GM21390 (cell line): ENCODE measurements around the gene STIM1.
"Not testable (repeated sequence)": the region's sequence is repeated elsewhere in the genome, so short reads cannot be mapped to it uniquely, and the experiment has no call there.

Experiments used
- ATAC-seq: cut with Tn5 transposase; IDR thresholded peaks from one replicate; pipeline ENCODE4 v1.9.1; 2021; ENCODE audit not compliant: unreplicated experiment

The STIM1 gene

GRCh38 chr11:4094348-4095291 lies 239.2 kb downstream of the STIM1 start, which contains the start of gene RRM1:
Gene RRM1 (plus strand): TSS chr11:4094799. CDS start chr11:4095013, 214 bp downstream.
- peak; percentile 95 for ATAC-seq

- ATAC-seq, result no peak
Measured at GRCh38 chr11:4095509-4096230, 240.2 kb downstream of the STIM1 start.

GRCh38 chr11:4098026-4098621 lies 242.7 kb downstream of the STIM1 start:
- no peak for ATAC-seq

GRCh38 chr11:4102711-4103110 lies 247.2 kb downstream of the STIM1 start:
- no peak for ATAC-seq

GRCh38 chr11:4103269-4103668 lies 247.8 kb downstream of the STIM1 start:
- no peak for ATAC-seq

GRCh38 chr11:4105916-4106315 lies 250.5 kb downstream of the STIM1 start:
- no peak for ATAC-seq

GRCh38 chr11:4111834-4112233 lies 256.4 kb downstream of the STIM1 start:
- no peak for ATAC-seq

- no peak for ATAC-seq
Measured at GRCh38 chr11:4115128-4115527, 259.7 kb downstream of the STIM1 start.

- ATAC-seq, result no peak
Measured at GRCh38 chr11:4118107-4118506, 262.6 kb downstream of the STIM1 start.

- no peak for ATAC-seq
Measured at GRCh38 chr11:4123218-4123617, 267.8 kb downstream of the STIM1 start.

- no peak for ATAC-seq
Measured at GRCh38 chr11:4125141-4125540, 269.7 kb downstream of the STIM1 start.

- ATAC-seq, result no peak
Measured at GRCh38 chr11:4127357-4127756, 271.9 kb downstream of the STIM1 start.

GRCh38 chr11:4130219-4130618 lies 274.8 kb downstream of the STIM1 start:
- ATAC-seq, result not testable (repeated sequence)

GRCh38 chr11:4134806-4135205 lies 279.3 kb downstream of the STIM1 start:
- no peak for ATAC-seq

- ATAC-seq, result no peak
Measured at GRCh38 chr11:4138497-4138896, 283.0 kb downstream of the STIM1 start.

- ATAC-seq, result no peak
Measured at GRCh38 chr11:4140067-4140636, 284.7 kb downstream of the STIM1 start.
